SJSA1 (cell line): ENCODE measurements around the gene CDK14. TPM values are rescaled to one million over a fixed set of nuclear protein-coding genes. Genes with fewer than 3 reads are reported as not detected.

Experiments used
- DNase-seq, 2 experiments: peaks; one replicate each; pipeline ENCODE4 v3.0.0-alpha.2; 2015 to 2020; ENCODE audit warnings: low spot score in 2 of 2, low read depth in 1 of 2
- H3K27ac ChIP-seq: fragments of 250-450 bp; sonication (Bioruptor Pico); 2 replicates; pipeline ENCODE4 v1.5.1; 2020; ENCODE audit warnings: mild to moderate bottlenecking, moderate library complexity
- H3K27me3 ChIP-seq: fragments of 250-450 bp; sonication (Bioruptor Pico); replicated peaks from 2 replicates; pipeline ENCODE4 v1.5.1; 2020; ENCODE audit warnings: mild to moderate bottlenecking, moderate library complexity
- H3K36me3 ChIP-seq: fragments of 250-450 bp; sonication (Bioruptor Pico); 2 replicates; pipeline ENCODE4 v1.5.1; 2020; ENCODE audit warnings: mild to moderate bottlenecking
- H3K4me1 ChIP-seq: fragments of 250-450 bp; sonication (Bioruptor Pico); replicated peaks from 2 replicates; pipeline ENCODE4 v1.6.1; 2021; ENCODE audit warnings: mild to moderate bottlenecking
- H3K4me3 ChIP-seq: fragments of 250-450 bp; sonication (Bioruptor Pico); 2 replicates; pipeline ENCODE4 v1.5.1; 2020; ENCODE audit warnings: mild to moderate bottlenecking
- H3K9me3 ChIP-seq: fragments of 250-450 bp; sonication (Bioruptor Pico); replicated peaks from 2 replicates; pipeline ENCODE4 v1.5.1; 2020; ENCODE audit warnings: mild to moderate bottlenecking
- total RNA-seq: library from RNA; depleted of rRNA; stranded (reverse); fragments of >200 nt; shearing (Covaris generic); gene quantifications from 2 replicates; pipeline ENCODE4 v1.2.3, GENCODE V29; 2014

CDK14 gene
- total RNA-seq, 1 experiment from 2014 or later = 20.8 TPM

DNA sequence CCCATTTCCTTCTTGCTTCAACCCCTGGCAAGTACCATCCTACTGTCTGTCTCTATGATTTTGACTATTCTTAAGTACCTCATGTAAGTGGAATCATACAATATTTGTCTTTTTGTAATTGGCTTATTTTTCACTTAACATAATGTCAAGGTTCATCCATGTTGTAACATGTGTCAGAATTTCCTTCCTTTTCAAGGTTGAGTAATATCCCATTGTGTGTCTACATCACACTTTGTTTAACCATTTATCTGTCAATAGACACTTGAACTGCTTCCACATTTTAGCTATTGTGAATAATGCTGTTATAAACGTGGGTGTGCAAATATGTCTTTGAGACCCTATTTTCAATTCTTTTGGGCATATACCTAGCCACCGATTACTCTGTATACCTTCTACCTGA is 14.0 kb upstream of the CDK14 start:
- Histone ChIP-seq H3K36me3 (no peaks in the 10 kb centered on the region), H3K4me1 (peaks cover 11% of the 10 kb centered on the region), H3K27me3 (no peaks in the 10 kb centered on the region), H3K27ac (no peak overlapping the region), H3K9me3 (no peaks in the 10 kb centered on the region), H3K4me3 (no peak overlapping the region)
- DNase-seq = no peak

DNA sequence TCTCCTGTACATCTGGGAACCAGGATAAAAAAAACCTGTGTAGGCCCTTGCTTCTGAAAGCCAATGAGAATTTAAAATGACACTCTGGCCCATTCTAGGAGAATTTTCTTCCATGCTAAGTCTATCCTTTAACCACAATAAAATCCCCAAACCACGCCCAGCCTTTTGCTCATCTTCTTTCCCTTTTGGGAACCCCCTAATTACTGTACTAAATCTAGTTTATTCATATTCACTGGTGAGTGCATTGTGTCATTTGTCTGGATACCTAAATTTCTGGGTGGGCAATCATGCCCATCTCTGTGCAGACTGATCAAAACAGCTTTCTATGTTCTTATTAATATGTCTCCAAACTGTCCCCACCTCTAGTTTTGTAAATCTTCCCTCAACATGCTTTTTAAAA is 11.7 kb upstream of the CDK14 start:
- no peak overlapping the region for H3K4me3 ChIP-seq
- no peaks in the 10 kb centered on the region for H3K27me3 ChIP-seq
- no peaks in the 10 kb centered on the region for H3K36me3 ChIP-seq

GRCh38 chr7:90586091-90586490 is 10.0 kb upstream of the CDK14 start:
- Histone ChIP-seq H3K27ac (no peak overlapping the region), H3K4me1 (no peaks in the 10 kb centered on the region), H3K9me3 (no peaks in the 10 kb centered on the region), H3K27me3 (no peaks in the 10 kb centered on the region), H3K4me3 (no peak overlapping the region), H3K36me3 (no peaks in the 10 kb centered on the region)
- DNase-seq = no peak

More for the DNA sequence above, 11.7 kb upstream of the CDK14 start:
- DNase-seq = no peak
- Histone ChIP-seq H3K4me1 (peaks cover 9% of the 10 kb centered on the region), H3K27ac (no peak overlapping the region), H3K9me3 (no peaks in the 10 kb centered on the region)

DNA sequence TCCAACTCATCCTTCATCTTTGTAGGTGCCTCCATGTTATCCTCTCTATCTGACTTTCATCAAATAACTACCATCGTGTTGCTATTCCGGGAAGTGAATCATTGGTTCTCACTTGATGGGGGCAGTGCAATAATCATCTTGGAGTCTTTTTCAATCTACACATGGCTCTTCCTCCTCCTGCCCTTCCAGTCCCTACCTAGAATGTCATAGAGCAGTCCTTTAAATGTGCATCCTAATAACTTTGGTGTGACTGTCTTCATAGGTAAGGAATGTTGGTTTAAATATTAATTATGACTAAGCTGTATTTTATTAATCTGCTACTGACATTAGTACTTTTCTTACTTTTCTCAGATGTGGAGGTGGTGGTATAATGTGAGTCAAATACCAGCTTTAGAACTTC is 8.4 kb upstream of the CDK14 start:
- H3K4me3 ChIP-seq = no peak overlapping the region
- H3K27me3 ChIP-seq = no peaks in the 10 kb centered on the region
- H3K27ac ChIP-seq = no peak overlapping the region
- no peaks in the 10 kb centered on the region for H3K9me3 ChIP-seq
- H3K36me3 ChIP-seq = no peaks in the 10 kb centered on the region
- DNase-seq = no peak
- no peaks in the 10 kb centered on the region for H3K4me1 ChIP-seq

GRCh38 chr7:90592033-90592432 is 4.1 kb upstream of the CDK14 start:
- Histone ChIP-seq H3K4me3 (no peak overlapping the region), H3K36me3 (peaks cover 6% of the 10 kb centered on the region), H3K9me3 (no peaks in the 10 kb centered on the region), H3K27ac (no peak overlapping the region), H3K4me1 (peaks cover 5% of the 10 kb centered on the region), H3K27me3 (no peaks in the 10 kb centered on the region)
- no peak for DNase-seq

GRCh38 chr7:90593205-90593604 is 2.9 kb upstream of the CDK14 start:
- peaks cover 6% of the 10 kb centered on the region for H3K36me3 ChIP-seq
- H3K4me1 ChIP-seq = peaks cover 13% of the 10 kb centered on the region
- H3K9me3 ChIP-seq = no peaks in the 10 kb centered on the region
- DNase-seq = no peak
- H3K27ac ChIP-seq = no peak overlapping the region
- H3K27me3 ChIP-seq = no peaks in the 10 kb centered on the region
- H3K4me3 ChIP-seq = no peak overlapping the region

GRCh38 chr7:90594751-90595317 is 1.3 kb upstream of the CDK14 start:
- Histone ChIP-seq H3K27ac (peak overlapping the region; percentile 76), H3K27me3 (no peaks in the 10 kb centered on the region), H3K9me3 (no peaks in the 10 kb centered on the region), H3K36me3 (peaks cover 6% of the 10 kb centered on the region), H3K4me3 (peak overlapping the region; percentile 87), H3K4me1 (peaks cover 24% of the 10 kb centered on the region)
- peak; percentile 79 to 84 for DNase-seq

DNA sequence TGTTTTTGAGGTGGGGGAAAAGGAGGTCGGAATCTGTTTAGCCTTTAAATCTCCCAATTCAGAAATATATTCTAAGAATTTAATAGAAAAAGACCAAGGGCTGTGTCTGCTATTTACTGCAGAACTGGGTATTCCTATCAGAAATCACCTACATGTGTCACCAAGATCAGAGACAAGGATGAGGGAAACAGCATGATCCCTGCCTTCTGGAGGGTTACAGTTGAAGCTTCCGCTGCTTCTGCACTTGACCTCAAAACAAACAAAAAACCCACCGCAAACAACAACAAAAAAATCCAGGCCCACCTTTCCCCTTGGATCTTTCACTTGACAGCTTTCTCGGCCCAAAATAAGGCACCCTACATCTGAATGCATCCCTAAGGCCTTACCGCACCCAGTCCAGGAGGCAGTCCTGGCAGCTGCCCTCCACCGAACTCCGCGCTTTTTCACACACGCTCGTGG is 750 bp upstream of the CDK14 start:
- Histone ChIP-seq H3K4me3 (peak overlapping the region; percentile 87), H3K4me1 (peaks cover 24% of the 10 kb centered on the region), H3K9me3 (no peaks in the 10 kb centered on the region), H3K27me3 (no peaks in the 10 kb centered on the region), H3K36me3 (peaks cover 6% of the 10 kb centered on the region), H3K27ac (peak overlapping the region; percentile 76)
- no peak for DNase-seq

GRCh38 chr7:90596671-90597562 is 796 bp downstream of the CDK14 start:
- DNase-seq = peak in 1 of 2 experiments; percentile 52
- Histone ChIP-seq H3K27ac (peak overlapping the region; percentile 76), H3K27me3 (no peaks in the 10 kb centered on the region), H3K4me1 (peaks cover 24% of the 10 kb centered on the region), H3K9me3 (no peaks in the 10 kb centered on the region), H3K4me3 (peak overlapping the region; percentile 87), H3K36me3 (peaks cover 6% of the 10 kb centered on the region)

- Histone ChIP-seq H3K4me1 (peaks cover 24% of the 10 kb centered on the region), H3K36me3 (peaks cover 6% of the 10 kb centered on the region), H3K9me3 (no peaks in the 10 kb centered on the region), H3K4me3 (peak overlapping the region; percentile 87), H3K27me3 (no peaks in the 10 kb centered on the region), H3K27ac (peak overlapping the region; percentile 76)
- no peak for DNase-seq
Measured at GRCh38 chr7:90597563-90598253, 1.6 kb downstream of the CDK14 start.

- H3K27ac ChIP-seq = no peak overlapping the region
- no peaks in the 10 kb centered on the region for H3K9me3 ChIP-seq
- peak in 1 of 2 experiments; percentile 27 for DNase-seq
- H3K36me3 ChIP-seq = peaks cover 6% of the 10 kb centered on the region
- H3K4me1 ChIP-seq = peaks cover 24% of the 10 kb centered on the region
- H3K4me3 ChIP-seq = no peak overlapping the region
- H3K27me3 ChIP-seq = no peaks in the 10 kb centered on the region
Measured at GRCh38 chr7:90599038-90599437, 2.9 kb downstream of the CDK14 start.

- Histone ChIP-seq H3K9me3 (no peaks in the 10 kb centered on the region), H3K4me3 (no peak overlapping the region), H3K27ac (no peak overlapping the region), H3K4me1 (peaks cover 19% of the 10 kb centered on the region), H3K27me3 (no peaks in the 10 kb centered on the region), H3K36me3 (peaks cover 6% of the 10 kb centered on the region)
- no peak for DNase-seq
Measured at GRCh38 chr7:90599892-90600555, 3.9 kb downstream of the CDK14 start.

- Histone ChIP-seq H3K4me3 (no peak overlapping the region), H3K27me3 (no peaks in the 10 kb centered on the region), H3K36me3 (peaks cover 4% of the 10 kb centered on the region; the same call in 1 of the 2 replicates), H3K4me1 (peaks cover 19% of the 10 kb centered on the region), H3K27ac (no peak overlapping the region), H3K9me3 (no peaks in the 10 kb centered on the region)
- DNase-seq = no peak
Measured at GRCh38 chr7:90602303-90602702, 6.2 kb downstream of the CDK14 start.
